ENCODE measurements around the gene SPACA6. TPM values are rescaled to one million over a fixed set of nuclear protein-coding genes. Genes with fewer than 3 reads are reported as not detected.

Gene SPACA6
- total and polyA plus RNA-seq, 2 donors (not counting 1 experiment from before 2014, with no cell fraction given), result 5.5 to 8.6 TPM

- H3K79me2 ChIP-seq (ENCODE audit: control insufficient read depth, insufficient read depth, low read length), result peaks cover 40% of the 10 kb centered on the region
- peaks cover under 1% of the 10 kb centered on the region for H3K36me3 ChIP-seq (ENCODE audit: control insufficient read depth, insufficient read depth, low read length)
- H3K9me3 ChIP-seq (ENCODE audit: control insufficient read depth, insufficient read depth, low read depth, low read length), result no peaks in the 10 kb centered on the region
- TF ChIP-seq CTCF (conservative IDR thresholded peaks at IDR 0.05 in 1 of 2, IDR thresholded peaks at IDR 0.05 in 1 of 2; ENCODE audit: low read depth in 1 of 2, low read length in 2 of 2) (no peak), EZH2 (IDR thresholded peaks at IDR 0.05; ENCODE audit: low read length, missing control alignments) (no peak)
- H4K20me1 ChIP-seq (ENCODE audit: control insufficient read depth, extremely low read depth, insufficient read depth, low read length), result no peaks in the 10 kb centered on the region
- H3K4me2 ChIP-seq (ENCODE audit: extremely low read depth, insufficient read depth, low read length), result peak overlapping the region; percentile 95
- peak; percentile 60 to 70 for DNase-seq (ENCODE audit: low read depth in 2 of 2)
- peak overlapping the region; percentile 75 for H3K27ac ChIP-seq (ENCODE audit: insufficient read depth, low read length)
- H3K4me3 ChIP-seq (replicated peaks in 1 of 4; ENCODE audit: control extremely low read depth in 1 of 4, insufficient read depth in 1 of 4, low read depth in 3 of 4, low read length in 4 of 4), result peak overlapping the region; percentile 47 to 98 (median 72)
- peaks cover 16% of the 10 kb centered on the region for H3K4me1 ChIP-seq (ENCODE audit: control insufficient read depth, extremely low read depth, insufficient read depth, low read length)
- no peaks in the 10 kb centered on the region for H3K27me3 ChIP-seq (ENCODE audit: control insufficient read depth, insufficient read depth, low read length)
- H3K9ac ChIP-seq (ENCODE audit: insufficient read depth, low read length), result peak overlapping the region; percentile 61
- peak overlapping the region; percentile 77 for H2AFZ ChIP-seq (ENCODE audit: low read length)
These were observed 5.1 kb upstream of the SPACA6 start for GRCh38 chr19:51687791-51688670.

GRCh38 chr19:51688671-51689571 lies 4.2 kb upstream of the SPACA6 start:
- peak overlapping the region; percentile 77 for H2AFZ ChIP-seq (ENCODE audit: low read length)
- TF ChIP-seq CTCF (conservative IDR thresholded peaks at IDR 0.05 in 1 of 2, IDR thresholded peaks at IDR 0.05 in 1 of 2; ENCODE audit: low read depth in 1 of 2, low read length in 2 of 2), result no peak
- no peak for TF ChIP-seq EZH2 (IDR thresholded peaks at IDR 0.05; ENCODE audit: low read length, missing control alignments)
- H3K9me3 ChIP-seq (ENCODE audit: control insufficient read depth, insufficient read depth, low read depth, low read length), result no peaks in the 10 kb centered on the region
- H3K4me3 ChIP-seq (replicated peaks in 1 of 4; ENCODE audit: control extremely low read depth in 1 of 4, insufficient read depth in 1 of 4, low read depth in 3 of 4, low read length in 4 of 4), result peak overlapping the region; percentile 66 to 98 (median 86)
- H3K27ac ChIP-seq (ENCODE audit: insufficient read depth, low read length), result peak overlapping the region; percentile 93
- no peaks in the 10 kb centered on the region for H3K27me3 ChIP-seq (ENCODE audit: control insufficient read depth, insufficient read depth, low read length)
- peaks cover 8% of the 10 kb centered on the region for H3K36me3 ChIP-seq (ENCODE audit: control insufficient read depth, insufficient read depth, low read length)
- peaks cover 16% of the 10 kb centered on the region for H3K4me1 ChIP-seq (ENCODE audit: control insufficient read depth, extremely low read depth, insufficient read depth, low read length)
- H3K9ac ChIP-seq (ENCODE audit: insufficient read depth, low read length), result peak overlapping the region; percentile 77
- peak overlapping the region; percentile 95 for H3K4me2 ChIP-seq (ENCODE audit: extremely low read depth, insufficient read depth, low read length)
- no peaks in the 10 kb centered on the region for H4K20me1 ChIP-seq (ENCODE audit: control insufficient read depth, extremely low read depth, insufficient read depth, low read length)
- peaks cover 49% of the 10 kb centered on the region for H3K79me2 ChIP-seq (ENCODE audit: control insufficient read depth, insufficient read depth, low read length)
- peak; percentile 96 to 98 for DNase-seq (ENCODE audit: low read depth in 2 of 2)

Measured in fibroblast of lung (primary cell).